HUDEP-2 (cell line): ENCODE data around the gene RFC3.
"Not testable (repeated sequence)": the region's sequence is repeated elsewhere in the genome, so short reads cannot be mapped to it uniquely, and the experiment has no call there.

Experiments used
- DNase-seq, 76 experiments: peaks; one replicate each; lab custom pipeline; 2025; ENCODE audit not compliant: unreplicated experiment in 76 of 76; lab: John Stamatoyannopoulos, UW

The RFC3 gene, protein sequence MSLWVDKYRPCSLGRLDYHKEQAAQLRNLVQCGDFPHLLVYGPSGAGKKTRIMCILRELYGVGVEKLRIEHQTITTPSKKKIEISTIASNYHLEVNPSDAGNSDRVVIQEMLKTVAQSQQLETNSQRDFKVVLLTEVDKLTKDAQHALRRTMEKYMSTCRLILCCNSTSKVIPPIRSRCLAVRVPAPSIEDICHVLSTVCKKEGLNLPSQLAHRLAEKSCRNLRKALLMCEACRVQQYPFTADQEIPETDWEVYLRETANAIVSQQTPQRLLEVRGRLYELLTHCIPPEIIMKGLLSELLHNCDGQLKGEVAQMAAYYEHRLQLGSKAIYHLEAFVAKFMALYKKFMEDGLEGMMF

DNA sequence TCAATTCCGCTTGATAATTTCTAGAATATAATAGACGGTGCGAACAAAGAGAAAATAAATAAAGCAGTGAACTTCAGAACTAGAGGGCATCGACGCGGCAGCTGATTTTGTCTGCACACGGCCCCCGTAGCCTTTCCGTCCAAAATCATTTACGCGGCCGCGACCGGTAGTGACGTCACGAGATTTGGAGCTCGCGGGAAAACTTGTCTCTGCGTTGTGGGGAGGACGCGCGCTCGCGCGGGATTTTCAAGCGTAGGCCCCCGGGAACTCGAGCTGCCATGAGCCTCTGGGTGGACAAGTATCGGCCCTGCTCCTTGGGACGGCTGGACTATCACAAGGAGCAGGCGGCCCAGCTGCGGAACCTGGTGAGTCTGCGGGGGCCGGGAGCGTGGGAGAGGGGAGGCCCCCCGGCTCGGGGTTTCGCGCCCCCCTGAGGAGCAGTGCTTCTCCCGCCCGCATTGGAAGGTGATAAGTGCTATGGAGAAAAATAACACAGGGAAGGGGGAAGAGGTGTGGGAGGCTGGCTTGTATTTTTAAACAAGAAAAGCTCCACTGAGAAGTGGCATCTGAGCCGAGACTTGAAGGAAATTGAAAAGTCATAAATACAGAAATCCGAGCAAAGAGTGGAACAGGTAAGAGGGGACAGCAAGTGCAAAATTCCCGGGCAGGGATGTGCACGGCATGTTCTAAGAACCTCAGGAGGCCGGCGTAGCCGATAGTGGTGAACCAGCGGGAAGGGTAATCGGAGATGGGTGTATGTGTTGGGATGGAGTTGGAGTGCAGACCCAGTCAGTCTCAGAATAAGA is at the start of gene RFC3:
TSS of gene RFC3 (plus strand) at position 249 of the 806 bp plus-strand sequence. CDS start at position 279, 30 bp downstream.
- peak in 74 of 76 experiments; percentile 35 to 91 (median 82) for DNase-seq

DNA sequence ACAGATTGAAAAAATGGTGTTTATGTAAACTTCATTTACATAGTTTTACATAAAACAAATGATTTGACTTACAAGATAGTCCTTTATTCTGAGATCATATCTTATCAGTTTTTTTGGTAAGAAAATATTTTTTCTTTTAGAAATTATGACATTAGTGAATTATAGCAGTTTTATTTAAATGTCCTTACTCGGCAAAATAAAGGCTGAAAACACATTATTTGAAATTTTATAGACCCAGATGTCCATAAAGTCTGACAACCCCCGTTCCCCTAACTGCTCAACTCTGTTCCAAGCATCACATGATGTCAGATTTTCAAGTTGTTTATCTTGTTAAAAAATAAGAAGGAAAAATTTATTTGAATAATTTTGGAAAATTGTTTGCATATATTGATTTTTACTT is 46.7 kb upstream of the RFC3 start:
- no peak for DNase-seq

DNA sequence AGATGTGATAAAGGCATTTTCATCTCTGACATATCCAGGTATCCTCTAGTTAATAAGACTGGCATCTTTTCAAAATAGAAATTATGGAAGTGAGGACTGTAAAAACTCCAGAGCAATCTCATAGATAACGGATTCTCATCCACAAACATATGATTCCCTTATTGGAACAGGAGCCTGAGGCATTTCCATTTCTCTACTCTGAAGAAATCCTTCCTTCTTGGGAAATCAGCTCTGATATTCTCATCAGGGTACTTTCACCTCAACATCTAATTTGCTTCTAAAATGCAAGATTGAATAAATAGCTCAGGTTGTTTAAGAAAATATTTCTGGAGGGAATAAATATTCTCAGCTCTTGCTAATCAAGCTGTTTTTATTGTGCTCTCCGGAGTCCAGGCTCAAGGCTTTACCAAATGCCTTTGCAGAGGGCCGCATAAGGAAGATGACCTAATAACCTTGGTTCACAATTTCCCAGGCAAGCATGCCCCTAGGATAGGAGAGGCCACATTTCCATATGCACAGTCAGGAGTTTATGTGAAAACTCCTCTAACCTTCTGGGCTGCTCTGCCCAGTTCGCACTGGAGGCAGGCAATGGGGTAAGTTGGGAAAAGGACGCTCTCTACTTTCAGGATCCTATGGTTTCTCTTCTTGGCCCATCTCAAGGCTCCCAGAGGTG is 44.0 kb upstream of the RFC3 start:
- no peak for DNase-seq

DNA sequence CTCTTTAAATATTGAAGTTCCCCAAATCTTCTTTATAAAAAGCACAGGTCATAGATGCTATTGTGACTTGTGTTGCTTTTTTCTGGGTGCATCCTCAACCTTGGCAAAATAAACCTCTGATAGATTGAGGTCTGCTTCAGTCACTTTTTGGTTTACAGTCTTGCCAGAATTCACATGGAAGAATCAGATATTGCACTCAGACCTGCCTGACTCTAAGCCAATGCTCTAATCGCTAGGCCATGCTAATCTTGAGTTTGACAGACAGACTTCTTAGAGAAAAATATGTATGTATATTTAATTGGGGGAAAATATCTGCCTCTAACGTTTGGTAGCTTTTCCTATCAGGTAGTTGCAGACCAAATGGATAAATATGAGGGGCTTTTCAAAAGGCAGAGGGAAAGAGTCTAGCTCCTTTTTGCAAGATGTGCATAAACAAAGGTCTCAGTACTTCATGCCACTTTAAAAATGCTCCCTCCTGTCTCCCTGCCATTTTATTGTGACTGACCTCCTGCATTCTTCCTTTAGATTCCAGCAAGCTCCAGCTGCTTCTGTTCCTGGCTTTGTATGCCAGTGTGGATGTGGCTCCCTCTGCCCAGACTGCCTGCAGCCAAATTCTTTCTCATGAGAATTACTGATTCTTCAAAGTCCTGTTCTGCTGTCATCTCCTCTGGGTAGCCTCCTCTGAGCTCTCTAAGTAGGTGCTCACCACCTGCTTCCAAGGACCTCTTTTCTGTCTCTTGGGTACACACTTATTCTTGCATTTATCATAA is 42.4 kb upstream of the RFC3 start:
- no peak for DNase-seq

DNA sequence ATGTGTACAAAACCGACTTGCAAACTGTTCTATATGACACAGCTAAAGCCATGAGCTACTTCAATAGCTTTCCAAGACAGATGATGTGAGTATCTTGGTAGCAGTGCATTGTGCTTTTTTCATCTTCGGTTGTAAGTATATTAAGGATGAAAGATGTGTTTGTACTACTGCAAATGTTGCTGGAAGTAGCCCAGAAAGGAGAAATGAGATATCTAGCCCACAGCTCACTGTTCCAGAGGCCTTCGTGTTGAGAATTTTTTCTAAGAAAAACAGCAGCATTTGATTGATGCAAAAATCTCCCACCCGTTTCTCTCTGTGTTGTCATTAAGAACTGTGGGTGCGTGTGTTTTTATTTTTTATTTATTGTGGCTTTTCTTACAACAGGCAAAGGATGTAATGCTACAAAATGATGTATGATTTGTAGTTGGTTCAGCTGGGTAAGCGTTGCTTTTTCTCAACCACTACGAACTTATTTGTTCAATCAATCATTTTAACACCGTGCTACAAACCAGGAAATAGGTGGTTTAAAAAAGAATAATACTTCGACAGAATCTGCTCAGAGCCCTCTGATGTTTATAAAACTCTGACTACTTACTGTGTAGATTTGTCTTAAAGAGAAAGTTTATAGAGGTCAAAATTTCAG is 41.6 kb upstream of the RFC3 start:
- no peak for DNase-seq

DNA sequence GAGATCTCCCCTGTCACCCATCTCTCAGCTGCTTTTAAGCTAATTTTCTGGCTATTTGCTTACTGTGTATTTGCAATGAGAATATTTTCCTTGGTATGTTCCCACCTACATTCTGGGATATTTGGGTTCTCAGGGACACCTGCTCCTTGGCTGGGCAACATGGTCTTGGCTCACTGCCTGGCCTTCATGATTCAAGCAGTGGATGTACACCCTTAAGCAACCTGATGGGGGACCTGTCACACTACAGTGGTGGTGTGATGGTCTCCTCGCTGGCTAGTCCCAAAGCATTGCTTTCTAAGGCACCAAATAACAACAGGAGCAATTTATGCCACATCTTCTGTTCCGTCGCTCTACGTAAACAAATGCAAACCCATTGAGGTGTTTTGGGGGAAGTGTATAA is 35.3 kb upstream of the RFC3 start:
- DNase-seq: no peak

DNA sequence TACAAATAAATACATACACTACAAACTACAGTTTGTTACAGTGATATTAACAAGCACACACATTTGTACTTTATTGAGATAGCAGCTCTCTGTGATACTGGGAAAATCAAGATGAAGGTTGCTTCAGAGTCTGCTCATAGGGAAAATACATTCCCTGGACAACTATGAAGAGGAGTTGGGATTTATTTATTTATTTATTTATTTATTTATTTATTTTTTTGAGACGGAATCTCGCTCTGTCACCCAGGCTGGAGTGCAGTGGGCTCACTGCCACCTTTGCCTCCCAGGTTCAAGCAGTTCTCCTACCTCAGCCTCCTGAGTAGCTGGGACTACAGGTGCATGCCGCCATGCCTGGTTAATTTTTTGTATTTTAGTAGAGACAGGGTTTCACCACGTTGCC is 34.7 kb upstream of the RFC3 start:
- not testable (repeated sequence) for DNase-seq

DNA sequence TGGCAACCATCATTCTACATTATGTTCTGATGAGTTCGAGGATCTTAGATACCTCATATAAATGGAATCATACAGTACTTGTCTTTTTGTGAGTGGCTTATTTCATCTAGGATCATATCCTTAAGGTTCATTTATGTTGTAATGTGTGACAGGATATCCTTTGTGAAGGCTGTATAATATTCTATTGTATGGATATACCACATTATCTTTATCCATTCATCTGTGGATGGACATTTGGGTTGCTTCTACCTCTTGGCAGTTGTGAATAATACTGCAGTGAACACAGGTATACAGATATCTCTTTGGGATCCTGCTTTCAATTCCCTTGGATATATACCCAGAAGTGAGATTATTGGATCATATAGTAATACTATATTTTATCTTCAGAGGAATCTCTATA is 33.2 kb upstream of the RFC3 start:
- no peak for DNase-seq

DNA sequence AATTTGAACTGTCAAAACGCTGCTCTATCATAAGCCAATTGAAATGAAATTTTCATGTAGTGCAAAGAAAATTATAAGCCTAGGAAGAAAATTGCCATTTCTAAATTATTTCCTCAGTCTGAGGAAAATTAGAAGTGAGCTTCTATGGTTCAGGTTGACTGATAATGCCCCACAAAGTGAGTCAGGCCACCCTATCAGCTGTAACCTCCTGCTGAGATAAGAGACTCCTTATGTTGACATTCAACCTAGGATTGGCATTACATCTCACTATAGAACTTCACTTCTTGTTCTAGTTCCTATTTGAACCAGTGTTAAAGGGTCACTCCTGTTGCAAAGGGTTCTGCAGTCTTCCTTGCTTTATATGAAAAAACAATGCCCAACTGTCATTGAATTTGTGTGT is 32.6 kb upstream of the RFC3 start:
- DNase-seq: peak in 39 of 76 experiments; percentile 0 to 52 (median 19)

DNA sequence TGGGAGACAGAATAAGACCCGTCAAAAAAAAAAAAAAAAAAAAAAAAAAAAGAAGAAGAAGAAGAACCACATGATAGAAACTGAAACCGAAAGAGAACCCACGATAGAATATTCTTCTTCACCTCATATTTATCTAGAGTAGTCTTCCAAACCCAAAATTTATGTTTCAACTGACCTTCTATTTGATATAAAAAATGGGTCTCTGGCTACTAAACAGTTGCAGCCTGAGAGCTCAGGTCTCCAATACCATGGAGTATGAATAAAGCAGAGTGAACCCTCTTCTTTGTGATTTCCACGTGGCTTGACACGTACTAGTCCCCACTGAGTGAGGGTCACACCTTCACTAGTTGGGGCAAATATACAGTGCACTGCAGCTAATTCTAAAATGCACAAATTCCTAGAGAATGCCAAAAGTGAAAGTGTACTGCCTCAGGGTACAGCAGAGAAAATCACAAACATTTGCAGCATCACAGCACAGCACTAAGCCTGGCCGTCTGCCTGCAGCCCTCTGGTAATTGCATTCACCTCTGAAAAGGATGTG is 30.8 kb upstream of the RFC3 start:
- DNase-seq: no peak

DNA sequence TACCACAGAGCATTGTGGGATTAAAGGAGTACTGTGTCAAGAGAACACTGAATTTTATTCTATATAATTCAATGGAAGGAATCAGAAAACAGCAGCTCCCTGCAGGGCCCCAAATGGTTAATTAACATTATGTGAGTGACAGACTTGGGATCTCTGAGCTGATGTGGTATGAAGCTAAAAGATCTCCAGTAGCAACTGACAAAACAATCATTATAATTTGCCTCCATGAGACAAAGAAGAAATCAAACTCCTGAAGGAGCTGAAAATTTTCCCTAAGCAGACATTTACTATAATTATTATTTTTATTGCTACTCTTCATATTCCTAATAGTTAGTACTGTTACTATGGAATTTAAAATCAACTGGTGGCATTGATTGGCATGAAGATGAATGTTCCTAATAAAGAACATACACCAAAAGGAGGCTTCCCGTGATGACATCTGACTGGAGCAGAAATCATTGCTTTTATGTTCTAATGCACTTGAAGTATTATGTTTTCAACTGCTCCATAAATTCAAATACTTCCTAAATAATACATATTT is 28.8 kb upstream of the RFC3 start:
- DNase-seq: no peak

DNA sequence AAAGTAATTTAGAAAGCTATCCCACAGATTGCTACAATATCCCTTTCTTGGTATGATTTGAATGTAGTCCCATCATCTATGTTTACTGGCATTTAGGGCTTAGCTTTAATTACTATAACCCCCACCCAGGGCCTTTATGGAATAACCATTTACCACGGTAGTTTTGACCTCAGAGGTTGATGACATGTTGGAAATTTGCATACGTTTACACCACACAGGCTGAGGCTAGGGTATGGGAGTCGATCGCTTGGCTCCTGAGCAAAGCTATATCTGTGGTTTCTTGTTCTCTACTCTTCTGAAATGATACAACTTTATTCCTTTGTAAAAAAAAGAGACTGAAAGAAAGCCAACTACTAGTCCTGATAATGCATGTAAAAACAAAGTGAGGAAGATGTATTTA is 28.2 kb upstream of the RFC3 start:
- DNase-seq: no peak

DNA sequence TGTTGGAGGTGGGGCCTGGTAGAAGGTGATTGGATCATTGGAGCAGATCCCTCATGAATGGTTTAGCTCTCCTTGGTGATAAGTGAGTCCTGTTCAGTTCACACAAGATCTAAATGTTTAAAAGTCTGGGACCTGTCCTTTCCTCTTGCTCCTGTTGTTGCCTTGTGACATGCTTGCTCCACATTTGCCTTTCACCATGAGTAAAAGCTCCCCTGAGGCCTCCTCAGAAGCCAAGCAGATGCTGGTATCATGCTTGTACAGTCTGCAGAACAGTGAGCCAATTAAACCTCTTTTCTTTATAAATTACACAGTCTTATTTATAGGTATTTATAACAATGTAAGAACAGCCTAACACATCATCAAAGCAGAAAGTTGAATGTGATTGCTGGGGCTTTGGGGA is 24.2 kb upstream of the RFC3 start:
- DNase-seq: no peak

DNA sequence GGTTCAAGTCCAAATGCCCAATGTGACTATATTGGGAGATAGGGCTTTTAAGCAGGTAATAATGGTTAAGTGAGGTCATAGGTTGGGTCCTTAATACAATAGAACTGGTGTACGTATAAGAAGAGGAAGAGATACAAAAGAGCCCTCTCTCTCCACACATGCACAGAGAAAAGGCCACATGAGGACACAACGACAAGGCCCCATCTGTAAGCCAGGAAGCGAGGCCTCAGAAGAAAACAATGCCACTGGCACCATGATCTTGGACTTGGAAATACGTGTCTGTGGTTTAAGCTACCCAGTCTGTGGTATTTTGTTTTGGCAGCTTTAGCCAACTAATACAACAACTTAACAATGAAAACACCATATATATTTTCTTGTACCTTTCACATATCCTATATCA is 23.4 kb upstream of the RFC3 start:
- no peak for DNase-seq

DNA sequence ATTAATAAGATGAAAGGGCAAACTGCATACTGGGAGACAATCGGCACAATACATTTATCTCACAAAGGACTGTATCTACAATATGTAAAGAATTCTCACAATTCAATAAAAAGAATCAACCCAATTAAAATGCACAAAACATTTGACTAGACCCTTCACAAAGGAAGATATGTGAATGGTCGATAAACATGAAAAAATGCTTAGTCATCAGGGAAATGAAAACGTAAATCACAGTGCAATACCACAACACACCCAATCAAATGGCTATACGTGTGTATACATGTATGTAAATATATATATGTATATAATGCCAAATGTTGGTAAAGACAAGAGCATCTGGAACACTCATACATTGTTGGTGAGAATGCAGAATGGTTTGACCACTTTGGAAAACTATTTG is 21.9 kb upstream of the RFC3 start:
- DNase-seq: no peak

DNA sequence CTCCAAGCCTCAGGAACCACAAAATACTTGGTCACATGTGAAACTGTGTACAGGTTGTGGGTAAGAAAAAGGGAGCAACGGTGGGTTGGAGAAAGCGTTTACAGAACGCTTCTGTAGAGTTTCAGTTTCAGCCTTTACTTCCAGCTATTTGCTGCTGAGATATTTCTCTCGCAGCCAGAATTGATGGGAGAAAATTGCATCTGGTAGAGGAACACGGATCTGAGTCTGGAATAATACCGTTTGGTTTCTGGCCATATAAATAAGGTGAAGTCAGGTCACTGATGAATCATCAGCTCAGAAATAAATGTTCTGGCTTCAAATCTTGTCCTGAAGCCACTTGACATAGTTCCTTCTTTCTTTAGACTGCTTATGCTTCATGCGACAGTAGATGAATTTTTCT is 20.3 kb upstream of the RFC3 start:
- no peak for DNase-seq

DNA sequence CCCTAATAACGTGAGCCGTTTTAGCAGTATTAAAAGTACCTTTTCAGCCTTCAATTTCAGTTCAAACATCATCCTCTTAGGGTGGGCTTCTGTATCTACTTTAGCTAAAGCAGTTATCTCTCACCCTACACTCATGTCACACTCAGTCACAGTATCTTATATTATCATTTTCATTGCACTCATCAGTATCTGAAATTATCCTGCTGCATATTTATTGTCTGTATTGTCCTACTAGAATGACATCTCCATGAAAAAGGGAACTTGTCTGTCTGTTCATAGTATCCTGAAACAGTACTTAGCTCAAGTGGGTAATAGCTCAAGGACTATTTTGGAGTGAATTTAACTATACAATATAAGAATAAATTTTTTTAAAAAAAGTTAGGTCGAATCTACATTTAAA is 19.9 kb upstream of the RFC3 start:
- no peak for DNase-seq

DNA sequence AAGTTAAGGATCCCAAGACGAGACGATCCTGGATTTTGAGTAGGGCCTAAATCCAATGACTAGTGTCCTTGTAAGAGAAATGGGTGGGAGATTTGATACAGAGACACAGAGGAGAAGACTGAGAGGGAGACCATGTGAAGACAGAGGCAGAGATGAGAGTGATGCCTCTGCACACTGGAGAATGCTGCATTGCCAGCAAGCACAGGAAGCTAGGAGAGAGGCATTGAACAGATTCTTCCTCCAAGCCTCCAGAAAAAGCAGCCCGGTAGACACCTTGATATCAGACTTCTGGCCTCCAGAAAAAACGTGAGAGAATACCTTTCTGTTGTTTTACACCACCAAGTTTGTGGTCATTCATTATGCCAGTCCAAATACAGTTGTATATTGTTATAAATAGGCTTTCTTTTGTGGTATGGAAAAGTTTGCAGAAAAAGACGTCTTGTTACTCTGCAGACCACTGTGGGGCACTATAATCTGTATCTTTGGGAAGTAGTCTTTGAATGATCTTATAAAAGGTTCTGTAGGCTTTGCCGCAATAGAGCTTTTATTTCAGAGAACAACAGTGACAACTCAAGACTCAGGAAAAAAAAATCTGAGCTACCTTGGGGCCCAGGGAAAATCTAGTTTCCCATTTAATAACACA is 17.9 kb upstream of the RFC3 start:
- DNase-seq: no peak

DNA sequence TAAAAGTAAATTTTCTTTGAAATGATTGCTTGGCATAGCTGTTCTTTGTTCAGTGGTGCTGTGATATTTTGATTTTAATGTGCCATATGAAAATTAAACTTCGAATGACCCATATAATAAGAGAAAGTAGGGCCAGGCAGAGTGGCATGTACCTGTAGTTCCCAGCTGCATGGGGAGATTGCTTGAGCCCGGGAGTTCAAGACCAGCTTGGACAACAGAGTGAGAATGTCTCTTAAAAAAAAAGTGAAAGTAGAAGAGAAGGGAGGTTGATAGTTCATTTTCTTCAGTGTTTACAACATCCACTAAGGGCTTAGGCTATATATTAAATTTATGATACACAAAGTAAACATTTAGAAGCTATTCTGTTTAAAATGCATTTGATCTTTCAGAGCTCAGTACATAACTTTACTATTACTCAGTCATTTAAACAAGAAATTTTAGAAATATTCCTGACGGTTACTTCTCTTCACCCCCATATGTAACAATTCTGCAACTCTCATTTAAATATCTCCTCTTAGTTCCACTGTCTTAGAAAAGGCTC is 17.2 kb upstream of the RFC3 start:
- DNase-seq: no peak
